GM18873 (cell line): ENCODE measurements around the gene KLF16.

Experiments used
- ATAC-seq: cut with Tn5 transposase; IDR thresholded peaks from one replicate; pipeline ENCODE4 v1.9.1; 2021; ENCODE audit warnings: mild to moderate bottlenecking, moderate library complexity, moderate number of reproducible peaks; ENCODE audit not compliant: unreplicated experiment, low FRiP score

Gene KLF16

DNA sequence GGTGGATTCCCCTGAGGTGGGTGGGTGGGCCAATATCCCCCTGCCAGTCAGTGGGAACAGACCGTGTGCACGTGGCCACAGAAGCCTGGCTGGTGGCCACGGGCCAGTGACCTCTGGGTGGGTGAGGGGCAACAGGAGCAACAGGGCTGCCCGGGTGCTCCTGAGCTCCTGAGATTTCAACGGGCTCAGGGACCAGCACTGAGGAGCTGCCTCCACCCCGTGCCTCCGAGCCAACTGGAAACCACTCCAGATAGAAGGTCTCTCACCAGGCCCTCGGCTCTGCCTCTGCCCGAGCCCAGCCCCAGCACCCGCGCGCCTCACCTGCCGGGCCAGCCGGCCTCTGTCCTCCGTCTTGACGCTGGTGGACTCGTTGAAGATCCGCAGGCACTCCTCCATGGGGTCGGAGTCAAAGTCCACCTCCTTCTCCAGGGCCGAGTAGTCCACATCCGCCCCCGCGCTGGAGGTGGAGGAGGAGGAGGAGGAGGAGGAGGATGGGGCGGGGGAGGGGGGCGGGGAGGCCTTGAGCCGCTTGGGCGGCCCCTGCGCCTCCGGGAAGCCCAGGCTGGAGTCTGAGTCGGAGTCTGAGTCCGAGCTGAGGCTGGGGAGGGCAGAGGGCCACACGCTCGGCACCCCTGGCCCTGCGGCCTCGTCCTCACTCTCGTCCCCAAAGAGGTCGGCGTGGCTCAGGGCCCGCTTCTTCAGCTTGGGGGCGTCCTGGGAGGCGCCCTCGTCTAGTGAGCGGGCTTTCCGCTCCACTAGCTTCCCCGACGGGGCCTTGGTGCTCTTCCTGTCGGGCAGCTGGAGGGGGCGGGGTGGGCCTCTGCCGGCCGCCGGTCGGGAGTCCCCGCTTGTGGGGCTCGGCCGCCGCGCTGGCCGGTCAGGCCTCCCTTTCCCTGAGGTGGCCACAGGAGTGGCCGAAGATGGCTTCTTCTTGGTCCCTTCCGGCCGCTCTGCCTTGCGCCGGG lies 36.5 kb downstream of the KLF16 start:
- no peak for ATAC-seq

DNA sequence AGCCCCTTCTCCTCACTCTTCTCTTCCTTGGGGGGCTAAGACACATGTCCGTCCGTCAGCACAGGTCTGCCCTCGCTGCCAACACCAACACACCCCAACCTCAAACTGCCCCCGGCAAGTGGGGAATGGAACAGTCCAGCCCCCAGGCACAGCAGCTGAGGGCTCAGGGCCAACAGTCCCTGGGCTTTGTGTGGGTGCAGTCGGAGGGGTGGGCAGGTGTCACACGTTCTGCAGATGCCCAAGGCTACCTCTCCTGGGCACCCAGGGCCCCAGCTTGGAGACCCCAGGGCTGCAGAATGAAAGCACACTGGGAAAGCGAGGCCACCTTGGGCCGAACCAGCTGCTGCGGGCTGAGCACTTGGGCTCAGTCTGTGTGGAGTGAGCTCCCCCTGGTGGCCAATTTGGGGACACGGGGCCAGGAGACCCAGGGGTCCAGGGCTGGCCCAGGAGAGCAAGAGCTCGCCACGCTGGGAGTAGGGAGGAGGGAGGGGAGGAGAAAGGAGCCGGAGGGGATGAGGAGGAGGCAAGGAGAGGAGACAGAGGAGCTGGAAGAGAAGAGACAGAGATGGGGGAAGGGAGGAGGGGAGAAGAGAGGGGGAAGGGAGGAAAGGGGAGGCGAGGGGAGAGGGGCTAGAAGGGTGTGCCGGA lies 37.3 kb downstream of the KLF16 start:
- ATAC-seq: no peak

DNA sequence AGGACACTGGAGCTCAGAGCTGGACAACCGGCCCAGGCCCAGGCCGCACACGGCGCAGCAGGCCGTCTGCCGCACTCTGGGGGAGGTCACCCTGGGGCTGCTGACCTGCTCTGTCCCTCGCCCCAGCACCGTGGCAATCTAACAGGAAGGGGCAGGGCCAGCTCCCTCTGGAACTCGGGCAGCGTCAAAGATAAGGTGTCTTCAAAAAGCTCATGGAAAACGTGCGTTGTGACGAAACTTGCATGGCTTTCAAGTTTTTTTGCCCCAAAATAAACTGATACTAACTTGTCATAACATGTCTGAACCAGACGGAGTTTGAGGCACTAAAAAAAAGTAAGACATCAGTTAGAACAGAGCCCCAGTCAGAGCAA lies 39.1 kb downstream of the KLF16 start:
- no peak for ATAC-seq

DNA sequence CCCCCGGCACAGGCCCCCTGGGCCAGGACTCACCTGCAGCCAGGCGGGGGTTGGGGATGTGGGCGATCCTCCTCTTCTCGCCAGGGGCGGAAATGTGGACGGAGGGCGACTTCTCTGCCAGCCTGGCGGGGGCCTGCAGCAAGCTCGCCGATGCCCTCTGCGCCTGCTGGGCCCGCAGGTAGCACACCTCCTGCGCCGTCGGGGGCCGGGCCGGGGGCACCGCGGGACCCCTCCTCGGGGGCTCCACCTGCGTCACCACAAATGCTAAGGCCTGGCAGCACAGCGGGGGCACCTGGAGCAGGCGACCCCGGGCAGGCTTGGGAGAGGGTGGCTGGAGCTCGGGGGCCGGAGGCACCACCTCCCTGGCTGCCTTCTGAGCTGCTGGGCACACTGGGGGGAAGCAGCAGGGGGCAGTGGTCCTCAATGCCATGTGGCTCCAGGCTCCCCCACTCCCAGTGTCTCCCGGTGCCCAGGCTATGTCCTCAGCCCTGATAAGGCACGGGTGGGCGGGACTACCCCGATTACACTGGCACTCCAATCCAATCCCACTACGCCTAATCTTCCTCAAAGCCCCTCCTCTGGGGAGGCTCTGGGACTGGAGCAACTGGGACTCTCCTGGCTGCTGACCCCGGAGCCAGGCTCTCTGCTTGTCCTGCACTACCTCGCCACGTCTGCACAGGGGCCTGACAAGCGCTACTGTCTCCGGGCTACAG lies 39.7 kb downstream of the KLF16 start:
- no peak for ATAC-seq

DNA sequence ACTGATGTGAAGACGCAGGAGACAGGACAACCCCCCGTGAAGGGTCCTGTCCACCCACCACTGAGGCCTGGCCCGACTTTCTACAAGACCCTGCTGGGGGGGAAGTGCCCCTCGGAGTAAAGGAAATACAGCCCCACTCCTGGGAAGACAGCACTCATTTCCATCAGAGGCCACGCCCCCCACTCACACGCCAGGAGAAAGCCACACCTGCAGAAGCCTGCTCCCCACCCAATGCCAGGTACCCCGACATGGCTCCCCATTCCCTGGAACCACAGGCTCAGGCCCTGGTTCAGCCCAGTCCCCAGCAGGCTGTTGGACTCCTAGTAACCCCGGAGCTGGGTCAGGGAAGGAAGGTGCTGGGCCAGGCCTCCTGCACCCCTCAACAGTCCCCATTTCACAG lies 40.4 kb downstream of the KLF16 start:
- no peak for ATAC-seq

DNA sequence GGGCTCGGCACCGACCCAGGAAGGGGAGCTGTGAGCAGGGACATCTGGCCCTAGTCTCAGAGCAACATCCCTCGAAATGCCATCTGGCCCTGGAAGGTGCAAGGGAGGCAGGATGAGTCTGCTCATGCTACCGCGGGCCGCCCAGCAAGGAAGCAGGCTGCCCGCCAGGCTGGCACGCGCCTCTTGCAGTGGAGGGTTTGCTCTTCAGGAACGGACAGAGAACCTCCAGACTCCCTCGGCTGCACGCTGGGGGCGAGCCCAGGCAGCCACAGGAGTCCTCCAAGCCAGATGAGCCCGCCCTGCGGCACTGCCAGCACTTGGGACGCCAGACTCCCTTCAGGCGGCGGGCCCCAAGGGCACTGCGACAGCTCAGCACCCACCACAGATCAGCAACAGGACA lies 41.2 kb downstream of the KLF16 start:
- no peak for ATAC-seq

DNA sequence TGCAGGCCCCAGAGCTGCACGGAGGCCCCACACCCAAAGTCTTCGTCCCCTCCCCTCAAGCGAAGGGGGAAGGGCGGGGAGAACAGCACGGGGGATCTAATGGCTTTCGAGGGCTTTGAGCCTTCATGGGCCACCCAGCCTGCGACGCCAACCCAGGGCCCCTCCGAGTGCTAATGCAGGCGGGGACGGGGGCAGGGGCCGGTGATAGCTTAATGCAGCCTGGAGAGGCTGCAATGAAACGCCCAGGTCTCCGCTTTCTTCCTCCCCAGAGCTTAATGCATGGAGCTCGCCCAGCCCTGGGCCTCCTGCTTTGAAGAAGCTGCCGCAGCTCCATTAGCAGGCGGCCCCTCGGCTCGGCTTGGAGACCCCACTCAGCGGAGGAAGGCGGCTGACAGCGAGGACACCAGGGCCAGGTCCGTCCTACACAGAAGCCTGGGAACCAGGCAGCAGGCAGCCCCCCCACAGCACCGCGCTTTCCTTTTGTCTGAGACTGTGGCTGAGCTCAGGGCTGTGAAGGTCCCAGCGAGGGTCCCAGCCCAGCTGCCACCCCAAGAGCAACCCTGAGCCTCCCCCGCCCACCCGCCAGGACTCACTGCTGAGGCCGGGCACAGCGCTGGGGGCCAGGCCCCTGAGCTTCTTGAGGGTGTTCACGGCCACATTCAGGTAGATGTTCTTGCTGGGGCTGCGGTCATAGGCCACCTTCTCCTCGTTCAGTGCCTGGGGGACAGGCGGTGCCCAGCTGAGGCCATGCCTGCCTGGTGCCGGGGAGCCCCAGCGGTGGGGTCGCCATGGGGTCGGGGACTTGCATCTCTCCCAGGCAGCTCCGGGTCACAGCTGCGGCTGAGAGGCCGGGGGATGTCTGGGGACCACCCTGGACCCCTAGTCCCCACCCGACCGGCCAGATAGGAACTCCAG lies 43.8 kb downstream of the KLF16 start:
- ATAC-seq: no peak

DNA sequence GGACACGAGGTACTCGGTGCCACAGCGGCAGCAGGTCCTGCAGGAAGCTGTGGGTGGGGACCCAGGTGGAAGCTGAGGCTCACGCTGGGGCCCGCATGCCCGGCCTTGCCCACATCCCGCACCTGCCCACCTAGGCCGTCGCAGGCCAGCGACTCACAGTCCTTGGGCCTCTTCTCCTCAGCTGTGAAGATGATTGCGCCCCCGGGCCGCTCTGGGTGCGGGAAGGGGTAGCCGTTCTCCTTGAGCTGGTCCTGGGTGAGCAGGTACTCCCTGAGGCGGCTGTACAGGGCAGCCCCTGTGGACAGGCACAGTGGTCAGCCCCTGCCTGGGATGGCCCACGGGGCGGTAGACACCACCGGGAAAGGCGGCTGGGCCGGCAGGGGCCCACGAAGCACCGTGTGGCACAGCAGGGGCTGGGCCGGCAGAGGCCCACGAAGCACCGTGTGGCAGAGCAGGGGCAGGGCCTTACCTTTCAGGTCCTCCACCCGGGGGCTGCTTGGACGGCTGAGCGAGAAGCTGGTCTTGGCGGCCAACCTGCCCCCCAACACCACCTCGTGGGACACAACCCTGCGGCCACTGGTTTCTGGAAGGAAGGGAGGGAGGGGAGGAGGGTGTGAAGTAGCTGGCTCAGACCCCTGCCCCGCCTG lies 44.7 kb downstream of the KLF16 start:
- ATAC-seq: no peak

DNA sequence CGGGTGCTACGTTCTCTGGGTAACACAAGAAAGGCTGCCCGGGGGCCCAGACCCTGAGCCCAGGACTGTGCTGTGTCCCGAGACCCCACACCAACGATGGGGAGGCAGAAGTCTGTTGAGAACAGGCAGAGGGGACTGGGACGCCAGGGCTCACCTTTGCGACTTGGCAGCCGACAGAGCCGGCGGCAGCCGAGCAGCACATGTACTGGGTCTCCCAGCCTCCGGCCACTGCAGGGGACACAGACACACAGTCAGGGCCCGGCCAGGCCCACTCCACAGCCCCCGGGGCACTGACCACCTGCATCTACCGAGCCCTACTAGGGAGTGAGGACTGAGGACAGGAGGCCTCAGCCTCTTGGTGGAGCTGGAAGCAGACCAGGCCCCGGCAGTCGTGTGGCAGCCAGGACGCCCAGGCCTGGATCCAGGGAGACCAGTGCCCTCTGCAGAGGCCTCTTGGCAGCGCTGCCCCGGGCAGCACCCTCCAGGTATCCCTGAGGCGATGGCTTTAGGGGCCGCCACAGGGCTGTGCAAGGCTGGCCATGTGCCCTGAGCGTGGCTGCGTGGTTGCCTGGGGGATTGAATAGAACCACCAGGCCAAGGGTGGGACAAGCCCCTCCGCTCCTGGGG lies 45.7 kb downstream of the KLF16 start:
- ATAC-seq: no peak

DNA sequence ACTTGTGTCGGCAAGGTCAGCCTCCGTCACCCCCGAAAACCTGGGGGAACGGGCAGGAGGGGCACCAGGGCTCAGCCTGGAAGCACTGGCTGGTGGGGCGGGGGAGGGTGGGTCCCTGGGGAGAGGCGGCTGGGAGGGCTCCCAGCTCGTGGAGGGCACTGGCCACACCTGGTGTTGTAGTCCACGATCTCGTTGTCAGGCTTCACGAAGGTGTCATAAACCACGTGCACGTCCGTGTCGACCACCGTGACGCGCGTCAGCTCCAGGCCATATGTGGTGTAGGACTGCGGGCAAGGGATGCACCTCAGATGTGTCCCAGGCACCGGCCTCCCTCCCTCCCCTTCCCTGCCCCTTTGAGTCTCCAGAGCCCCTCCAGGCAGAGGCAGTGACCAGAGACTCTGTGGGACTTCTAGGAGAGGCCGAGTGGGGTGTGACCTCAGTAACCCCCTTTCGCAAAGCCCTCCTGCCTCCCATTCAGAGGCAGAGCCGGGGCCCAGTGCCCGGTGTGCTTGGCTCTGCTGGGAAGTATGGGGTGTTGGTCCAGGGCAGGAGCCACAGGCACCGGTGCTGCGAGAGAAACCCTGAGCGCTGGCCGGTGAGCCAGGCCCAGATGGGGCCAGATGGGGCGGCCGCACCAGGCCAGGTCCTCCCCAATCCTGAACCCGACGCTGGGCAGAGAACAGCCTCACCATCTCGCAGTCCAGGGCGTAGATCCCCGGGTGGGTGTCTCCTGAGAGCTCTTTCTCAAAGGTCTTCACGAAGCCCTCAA lies 46.7 kb downstream of the KLF16 start:
- no peak for ATAC-seq

DNA sequence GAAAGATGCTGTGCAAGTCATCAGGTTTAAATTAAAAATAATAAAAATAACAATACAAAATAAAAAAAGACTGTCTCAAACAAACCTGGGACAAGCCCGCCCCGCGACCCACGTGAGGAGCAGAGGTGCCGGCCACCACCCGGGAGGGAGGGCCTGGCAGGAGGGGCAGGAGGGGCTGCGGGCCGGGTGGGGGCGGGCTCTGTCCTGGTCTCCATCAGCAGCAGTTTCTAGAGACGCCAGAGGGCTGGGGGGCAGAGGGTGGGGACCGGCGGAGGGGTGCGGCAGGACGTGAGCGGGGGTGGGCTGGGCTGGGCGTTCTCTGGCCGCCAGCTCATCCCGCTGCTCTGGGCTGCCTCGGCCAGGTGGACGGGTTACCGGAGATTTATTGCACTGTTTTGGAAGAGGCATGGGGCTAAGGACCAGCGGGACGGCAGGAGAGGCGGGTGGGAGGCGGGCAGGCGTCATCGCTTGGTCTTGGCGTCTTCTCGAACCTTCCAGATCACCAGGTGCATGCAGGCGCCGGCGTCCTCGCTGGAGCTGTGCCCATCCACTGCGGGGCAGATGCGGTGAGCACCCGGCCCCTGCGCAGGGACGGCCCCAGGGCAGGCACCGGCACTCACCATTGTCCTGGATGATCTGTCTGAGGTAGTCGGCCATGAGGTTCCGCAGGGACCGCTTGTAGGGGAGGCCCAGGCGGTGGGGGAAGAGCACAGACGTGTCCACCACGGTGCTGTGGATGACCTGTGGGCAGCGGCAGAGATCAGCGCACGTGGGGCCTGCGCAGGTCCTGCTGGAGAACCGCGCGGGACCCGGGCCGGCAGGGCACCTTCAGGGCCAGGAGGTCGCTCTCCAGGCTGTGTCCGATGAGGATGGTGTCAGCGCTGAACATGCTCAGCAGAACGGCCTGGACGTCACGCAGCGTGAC lies 47.5 kb downstream of the KLF16 start:
- no peak for ATAC-seq

DNA sequence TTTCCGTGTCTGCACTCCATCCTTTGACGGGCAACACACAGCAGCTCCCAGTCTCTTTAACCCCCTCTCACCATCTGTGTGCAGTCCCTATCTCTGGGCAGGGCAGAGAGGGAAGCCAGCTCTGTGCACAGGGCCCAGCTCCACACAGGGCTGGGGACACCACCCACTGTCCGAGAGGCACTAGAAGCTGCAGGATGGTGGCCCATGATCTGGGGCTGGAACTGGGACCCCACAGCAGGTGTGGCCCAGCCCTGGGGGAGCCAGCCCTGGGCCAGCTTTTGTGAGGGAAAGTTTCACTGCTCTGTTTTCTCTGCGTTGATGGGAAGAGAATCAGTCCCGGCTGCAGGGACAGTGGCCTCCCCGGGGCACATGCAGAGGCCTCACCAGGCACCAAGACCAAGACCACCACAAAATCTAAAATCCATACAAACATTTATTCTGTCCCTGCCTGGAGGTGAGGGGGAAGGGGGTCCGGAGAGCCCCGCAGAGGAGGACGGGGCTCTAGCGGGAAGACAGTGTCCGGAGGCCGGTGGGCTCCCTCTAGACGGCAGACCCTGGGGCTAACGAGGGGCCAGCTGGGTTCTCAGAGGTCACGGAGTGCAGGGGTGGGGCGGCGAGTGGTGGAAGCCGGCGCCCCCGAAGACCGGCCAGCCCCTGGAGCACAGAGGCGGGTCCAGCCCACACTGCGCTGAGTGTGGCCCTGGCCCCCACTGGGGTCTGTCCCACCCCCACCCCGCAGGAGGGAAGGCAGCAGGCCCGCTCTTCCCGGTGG lies 48.4 kb downstream of the KLF16 start:
- no peak for ATAC-seq

DNA sequence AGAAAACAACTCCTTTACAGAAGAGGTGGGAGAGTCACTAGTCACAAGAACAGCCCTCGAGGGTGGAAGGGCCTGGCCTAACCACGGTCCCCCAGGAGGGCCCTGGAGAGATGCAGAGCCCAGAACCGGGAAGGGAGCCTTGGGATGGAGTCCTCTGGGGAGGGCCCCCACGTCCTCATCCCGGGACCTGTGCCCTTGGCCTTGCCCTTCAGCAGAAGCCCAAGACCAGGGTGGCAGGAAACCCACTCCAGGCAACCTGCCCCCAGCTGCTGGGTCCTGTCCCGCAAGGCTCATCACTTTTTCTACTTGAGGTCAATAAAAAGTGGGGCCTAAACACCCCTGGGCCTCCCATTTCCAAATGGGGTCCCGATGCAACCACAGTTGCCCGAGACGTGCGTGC lies 49.0 kb downstream of the KLF16 start:
- ATAC-seq: no peak

DNA sequence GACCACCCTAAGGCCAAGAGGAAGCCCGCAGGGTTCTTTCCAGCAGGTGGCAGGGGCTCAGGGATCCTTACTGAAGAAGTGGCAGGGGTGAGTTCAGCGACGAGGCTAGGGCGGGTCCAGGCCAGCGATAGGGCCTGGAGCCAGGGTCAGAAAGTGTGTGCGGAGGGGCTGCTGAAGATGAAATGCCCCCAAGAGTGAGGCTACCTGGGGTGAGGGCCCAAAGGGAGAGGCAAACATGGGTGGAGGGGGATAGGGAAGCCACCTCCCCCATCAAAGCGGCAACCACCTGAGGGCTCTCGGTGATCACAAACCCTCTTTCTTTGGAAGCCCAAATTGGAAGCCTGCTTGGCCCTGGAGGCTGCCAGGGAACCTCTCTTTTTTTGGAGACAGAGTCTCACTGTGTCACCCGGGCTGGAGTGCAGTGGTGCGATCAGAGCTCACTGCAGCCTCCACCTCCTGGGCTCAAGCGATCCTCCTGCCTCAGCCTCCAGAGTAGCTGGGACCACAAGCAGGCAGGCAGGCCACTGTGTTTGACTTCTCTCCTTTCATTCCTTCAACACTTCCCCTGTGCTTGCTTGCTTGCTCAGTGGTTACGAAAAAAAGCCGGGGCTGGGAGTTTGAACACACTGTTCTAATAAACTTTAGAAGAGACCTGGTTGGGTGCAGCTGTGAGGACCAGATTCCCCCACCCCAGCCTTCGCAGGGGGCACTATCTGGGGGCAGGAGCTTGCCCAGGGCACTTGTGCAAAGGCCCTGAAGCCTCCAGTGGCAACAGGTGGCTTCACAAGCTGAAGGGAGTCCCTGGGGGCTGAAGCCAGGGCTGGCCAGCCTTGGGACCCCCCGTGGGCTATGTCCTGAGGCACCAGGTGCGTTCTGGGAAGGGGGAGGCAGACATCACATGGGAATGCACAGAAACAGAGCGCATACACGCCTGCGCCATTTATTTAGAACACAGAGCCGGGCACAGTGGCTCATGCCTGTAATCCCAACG lies 49.9 kb downstream of the KLF16 start:
- no peak for ATAC-seq

DNA sequence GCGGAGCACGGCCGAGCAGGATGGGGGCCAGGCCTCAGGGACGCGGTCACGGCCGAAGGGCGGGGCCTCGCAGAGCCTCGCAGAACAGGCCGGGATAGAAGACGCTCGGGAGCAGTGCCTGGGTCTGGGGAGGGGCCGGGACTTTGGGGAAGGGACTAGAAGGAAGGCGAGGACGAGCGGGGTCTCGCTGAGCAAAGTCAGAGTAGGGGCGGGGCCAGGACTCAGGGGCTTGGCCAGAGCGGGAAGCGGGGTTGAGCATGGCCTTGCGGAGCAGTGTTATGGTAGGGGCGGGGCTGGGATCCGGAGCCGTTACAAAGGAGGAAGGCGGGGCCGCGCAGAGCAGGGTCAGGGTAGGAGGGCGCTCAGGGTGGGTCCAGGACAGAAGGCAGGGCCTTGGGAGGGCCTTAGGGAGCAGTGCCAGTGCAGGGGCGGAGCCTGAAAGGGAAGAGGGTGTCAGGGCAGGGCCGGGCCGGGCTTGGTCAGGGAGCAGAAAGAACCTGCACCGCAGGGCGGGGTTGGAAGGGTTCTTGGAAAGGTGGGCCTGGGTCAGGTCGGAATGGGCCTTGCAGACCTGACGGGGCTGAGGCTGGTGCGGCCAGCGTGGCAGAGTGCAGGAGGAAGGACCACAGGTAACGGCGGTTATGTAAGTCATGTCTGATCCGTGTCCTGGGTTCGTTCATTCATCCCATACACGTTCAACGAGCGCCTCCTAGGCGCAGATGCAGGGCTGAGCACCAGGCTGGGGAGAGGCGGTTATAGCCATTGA lies 50.8 kb downstream of the KLF16 start:
- ATAC-seq: peak; percentile 56
